Fibroblast of lung (primary cell): ENCODE data around the gene KMT2B. TPM values are rescaled to one million over a fixed set of nuclear protein-coding genes. Genes with fewer than 3 reads are reported as not detected.
"Not testable (repeated sequence)": the region's sequence is repeated elsewhere in the genome, so short reads cannot be mapped to it uniquely, and the experiment has no call there.

Source experiments
- DNase-seq, 2 donors: peaks; one replicate each; pipeline versions ENCODE4 v3.0.0 to v3.0.0-alpha.2; 2010; ENCODE audit warnings: low read depth in 2 of 2
- H2AFZ ChIP-seq: 2 replicates; pipeline ENCODE4 v1.5.1; 2012; ENCODE audit warnings: low read length, control low read depth, inconsistent platforms
- H3K27ac ChIP-seq: 2 replicates; pipeline ENCODE4 v1.5.1; 2011; ENCODE audit warnings: low read length, control low read depth; ENCODE audit not compliant: insufficient read depth
- H3K27me3 ChIP-seq: 2 replicates; pipeline ENCODE4 v1.5.1; 2011; ENCODE audit warnings: mild to moderate bottlenecking, low read length; ENCODE audit not compliant: control insufficient read depth, insufficient read depth
- H3K36me3 ChIP-seq: 2 replicates; pipeline ENCODE4 v1.5.1; 2011; ENCODE audit warnings: low read length; ENCODE audit not compliant: control insufficient read depth, insufficient read depth
- H3K4me1 ChIP-seq: 2 replicates; pipeline ENCODE4 v1.5.1; 2011; ENCODE audit warnings: low read length; ENCODE audit not compliant: control insufficient read depth, insufficient read depth; ENCODE audit errors: extremely low read depth
- H3K4me2 ChIP-seq: 2 replicates; pipeline ENCODE4 v1.5.1; 2011; ENCODE audit warnings: low read length, control low read depth; ENCODE audit not compliant: insufficient read depth; ENCODE audit errors: extremely low read depth
- H3K4me3 ChIP-seq, 4 experiments: fragments of 200-600 bp in 1 of 4; sonication (generic) in 1 of 4; replicated peaks in 1 of 4; 2 replicates each; pipeline ENCODE4 v1.5.1; 2011 to 2016; ENCODE audit warnings: low read length in 4 of 4, low read depth in 3 of 4, mild to moderate bottlenecking in 3 of 4, control low read depth in 2 of 4, inconsistent platforms in 1 of 4, mixed read lengths in 1 of 4; ENCODE audit not compliant: insufficient read depth in 1 of 4; ENCODE audit errors: control extremely low read depth in 1 of 4
- H3K79me2 ChIP-seq: 2 replicates; pipeline ENCODE4 v1.5.1; 2012; ENCODE audit warnings: mild to moderate bottlenecking, low read length, inconsistent platforms; ENCODE audit not compliant: control insufficient read depth, insufficient read depth
- H3K9ac ChIP-seq: 2 replicates; pipeline ENCODE4 v1.5.1; 2011; ENCODE audit warnings: mild to moderate bottlenecking, low read length, control low read depth; ENCODE audit not compliant: insufficient read depth
- H3K9me3 ChIP-seq: 2 replicates; pipeline ENCODE4 v1.5.1; 2012; ENCODE audit warnings: low read depth, low read length; ENCODE audit not compliant: control insufficient read depth, insufficient read depth
- H4K20me1 ChIP-seq: 2 replicates; pipeline ENCODE4 v1.5.1; 2011; ENCODE audit warnings: low read length; ENCODE audit not compliant: control insufficient read depth, insufficient read depth; ENCODE audit errors: extremely low read depth
- EZH2 ChIP-seq: IDR thresholded peaks from 2 replicates; pipeline ENCODE4 v1.5.1; 2012; ENCODE audit warnings: low read length, control low read depth, mild to moderate bottlenecking; ENCODE audit errors: missing control alignments
- polyA plus RNA-seq, 2 donors: library from polyadenylated mRNA; depleted of rRNA in 1 of 2; stranded (reverse) in 1 of 2; unstranded in 1 of 2; fragments of >200 nt; gene quantifications; 2 replicates each; pipeline ENCODE4 v1.2.1, GENCODE V29; 2011 to 2012; ENCODE audit warnings: missing spikeins in 1 of 2
- total RNA-seq: library from RNA; depleted of rRNA; stranded (reverse); fragments of >200 nt; gene quantifications from 2 replicates; pipeline ENCODE4 v1.2.1, GENCODE V29; 2014
- TF ChIP-seq, protein P1 (sequence below), 2 donors: IDR thresholded peaks in 1 of 2; conservative IDR thresholded peaks in 1 of 2; 1 replicate in 1 of 2; 2 replicates in 1 of 2; pipeline ENCODE4 v1.5.1; 2011 to 2012; ENCODE audit warnings: low read length in 2 of 2, control low read depth in 1 of 2, inconsistent platforms in 1 of 2, low read depth in 1 of 2, mild to moderate bottlenecking in 1 of 2

Gene KMT2B
- total and polyA plus RNA-seq, 2 donors (not counting 1 experiment from before 2014, with no cell fraction given) = 5.4 to 7.4 TPM

DNA sequence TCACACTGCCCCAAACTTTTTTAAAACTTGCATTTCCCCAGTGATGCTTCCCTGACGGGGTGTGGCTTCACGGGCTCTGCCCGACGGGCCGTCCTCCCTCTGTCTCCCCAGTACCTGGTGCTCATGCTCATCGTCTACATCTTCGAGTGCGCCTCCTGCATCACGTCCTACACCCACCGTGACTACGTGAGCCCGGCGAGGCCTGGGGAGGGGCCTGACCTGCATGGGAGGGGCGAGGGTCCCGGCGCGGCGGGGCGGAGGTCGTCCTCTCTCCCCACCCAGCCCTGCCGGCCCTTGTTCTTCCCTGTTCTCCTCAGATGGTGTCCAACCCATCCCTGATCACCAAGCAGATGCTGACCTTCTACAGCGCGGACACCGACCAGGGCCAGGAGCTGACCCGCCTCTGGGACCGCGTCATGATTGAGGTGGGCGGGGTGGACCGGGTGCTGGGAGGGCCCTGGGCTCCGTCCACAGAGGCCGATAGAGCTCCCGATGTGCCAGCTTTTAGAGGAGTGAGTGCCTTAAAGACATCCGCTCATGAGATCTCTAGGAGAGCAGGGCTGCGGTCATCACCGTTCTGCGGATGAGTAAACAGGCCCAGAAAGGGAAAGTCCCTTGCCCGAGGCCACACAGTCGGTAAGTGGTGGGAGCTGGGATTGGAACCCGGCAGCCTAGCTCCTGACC, 44.5 kb upstream of the KMT2B start:
- Histone ChIP-seq H2AFZ (peak overlapping the region; percentile 70), H3K9me3 (no peaks in the 10 kb centered on the region), H4K20me1 (no peaks in the 10 kb centered on the region), H3K9ac (no peak overlapping the region), H3K4me1 (no peaks in the 10 kb centered on the region), H3K27ac (no peak overlapping the region), H3K36me3 (no peaks in the 10 kb centered on the region), H3K79me2 (no peaks in the 10 kb centered on the region), H3K27me3 (peaks cover 3% of the 10 kb centered on the region), H3K4me2 (peak overlapping the region; percentile 62), H3K4me3 (peak overlapping the region in 3 of 4 experiments; percentile 5 to 46 (median 32))
- DNase-seq = peak; percentile 18 to 43
- no peak for TF ChIP-seq EZH2
- TF ChIP-seq, protein P1, sequence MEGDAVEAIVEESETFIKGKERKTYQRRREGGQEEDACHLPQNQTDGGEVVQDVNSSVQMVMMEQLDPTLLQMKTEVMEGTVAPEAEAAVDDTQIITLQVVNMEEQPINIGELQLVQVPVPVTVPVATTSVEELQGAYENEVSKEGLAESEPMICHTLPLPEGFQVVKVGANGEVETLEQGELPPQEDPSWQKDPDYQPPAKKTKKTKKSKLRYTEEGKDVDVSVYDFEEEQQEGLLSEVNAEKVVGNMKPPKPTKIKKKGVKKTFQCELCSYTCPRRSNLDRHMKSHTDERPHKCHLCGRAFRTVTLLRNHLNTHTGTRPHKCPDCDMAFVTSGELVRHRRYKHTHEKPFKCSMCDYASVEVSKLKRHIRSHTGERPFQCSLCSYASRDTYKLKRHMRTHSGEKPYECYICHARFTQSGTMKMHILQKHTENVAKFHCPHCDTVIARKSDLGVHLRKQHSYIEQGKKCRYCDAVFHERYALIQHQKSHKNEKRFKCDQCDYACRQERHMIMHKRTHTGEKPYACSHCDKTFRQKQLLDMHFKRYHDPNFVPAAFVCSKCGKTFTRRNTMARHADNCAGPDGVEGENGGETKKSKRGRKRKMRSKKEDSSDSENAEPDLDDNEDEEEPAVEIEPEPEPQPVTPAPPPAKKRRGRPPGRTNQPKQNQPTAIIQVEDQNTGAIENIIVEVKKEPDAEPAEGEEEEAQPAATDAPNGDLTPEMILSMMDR (conservative IDR thresholded peaks at IDR 0.05 in 1 of 2, IDR thresholded peaks at IDR 0.05 in 1 of 2; ENCODE audit: low read depth in 1 of 2, low read length in 2 of 2) = no peak

DNA sequence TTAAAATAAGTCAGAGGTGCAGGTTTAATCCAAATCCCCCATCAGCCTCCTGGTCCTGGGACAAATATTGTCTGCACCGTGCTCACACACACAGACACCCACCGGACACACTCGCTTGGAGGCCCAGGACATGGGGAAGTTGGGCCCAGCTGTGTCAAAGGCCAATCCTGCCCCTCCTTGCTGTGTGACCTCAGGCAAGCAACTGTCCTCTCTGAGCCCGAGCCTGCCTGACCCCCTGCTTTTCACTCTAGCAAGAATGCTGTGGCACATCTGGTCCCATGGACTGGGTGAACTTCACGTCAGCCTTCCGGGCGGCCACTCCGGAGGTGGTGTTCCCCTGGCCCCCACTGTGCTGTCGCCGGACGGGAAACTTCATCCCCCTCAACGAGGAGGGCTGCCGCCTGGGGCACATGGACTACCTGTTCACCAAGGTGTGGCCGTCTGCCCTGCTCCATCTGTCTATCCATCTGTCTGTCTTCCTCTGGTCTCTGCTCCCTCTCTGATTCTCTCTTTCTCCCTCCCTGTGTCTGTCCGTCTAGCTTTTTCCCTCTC, 42.1 kb upstream of the KMT2B start:
- Histone ChIP-seq H3K79me2 (no peaks in the 10 kb centered on the region), H3K9me3 (no peaks in the 10 kb centered on the region), H3K4me2 (no peak overlapping the region), H3K4me3 (no peak overlapping the region), H3K36me3 (no peaks in the 10 kb centered on the region), H3K27ac (no peak overlapping the region), H3K27me3 (peaks cover 3% of the 10 kb centered on the region), H3K9ac (no peak overlapping the region), H2AFZ (no peak overlapping the region), H4K20me1 (no peaks in the 10 kb centered on the region), H3K4me1 (no peaks in the 10 kb centered on the region)
- TF ChIP-seq, protein P1 (conservative IDR thresholded peaks at IDR 0.05 in 1 of 2, IDR thresholded peaks at IDR 0.05 in 1 of 2; ENCODE audit: low read depth in 1 of 2, low read length in 2 of 2) = no peak
- DNase-seq = no peak

DNA sequence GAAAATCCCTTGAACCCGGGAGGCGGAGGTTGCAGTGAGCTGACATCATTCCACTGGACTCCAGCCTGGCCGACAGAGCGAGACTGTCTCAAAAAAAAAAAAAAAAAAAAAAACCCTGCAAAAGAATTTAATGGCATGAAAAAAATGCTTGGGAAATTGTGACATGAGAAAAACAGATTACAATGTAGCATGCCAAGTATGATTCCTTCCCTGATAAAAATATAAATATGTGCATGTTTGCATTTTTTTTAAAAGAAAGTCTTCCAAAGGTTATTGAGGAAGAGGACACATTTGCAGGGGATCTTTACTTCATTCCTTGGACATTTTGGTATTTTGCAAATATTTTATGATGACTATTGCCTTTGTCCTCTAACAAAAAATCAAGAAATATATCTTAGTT, 28.0 kb upstream of the KMT2B start:
- Histone ChIP-seq H3K4me1 (no peaks in the 10 kb centered on the region), H4K20me1 (no peaks in the 10 kb centered on the region), H3K9me3 (no peaks in the 10 kb centered on the region), H3K4me2 (no peak overlapping the region), H3K9ac (no peak overlapping the region), H3K27me3 (no peaks in the 10 kb centered on the region), H3K79me2 (no peaks in the 10 kb centered on the region), H2AFZ (no peak overlapping the region), H3K36me3 (no peaks in the 10 kb centered on the region), H3K27ac (no peak overlapping the region), H3K4me3 (no peak overlapping the region)
- TF ChIP-seq, protein P1 (conservative IDR thresholded peaks at IDR 0.05 in 1 of 2, IDR thresholded peaks at IDR 0.05 in 1 of 2; ENCODE audit: low read depth in 1 of 2, low read length in 2 of 2) = no peak
- no peak for TF ChIP-seq EZH2
- DNase-seq = peak in 1 of 2 donors; percentile 2

DNA sequence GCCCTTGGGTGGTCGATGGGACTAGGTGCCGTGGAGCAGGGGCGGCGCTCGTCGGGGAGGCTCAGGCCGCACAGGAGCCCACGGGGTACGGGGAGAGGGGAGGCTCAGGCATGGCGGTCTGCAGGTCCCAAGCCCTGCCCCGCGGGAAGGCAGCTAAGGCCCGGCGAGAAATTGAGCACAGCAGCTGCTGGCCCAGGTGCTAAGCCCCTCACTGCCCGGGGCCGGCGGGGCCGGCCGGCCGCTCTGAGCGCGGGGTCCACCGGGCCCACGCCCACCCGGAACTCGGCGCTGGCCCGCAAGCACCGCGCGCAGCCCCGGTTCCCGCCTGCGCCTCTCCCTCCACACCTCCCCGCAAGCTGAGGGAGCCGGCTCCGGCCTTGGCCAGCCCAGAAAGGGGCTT, 26.7 kb upstream of the KMT2B start:
- not testable (repeated sequence) for H3K9ac ChIP-seq, H3K27me3 ChIP-seq, DNase-seq, H3K9me3 ChIP-seq, H3K4me2 ChIP-seq, H3K36me3 ChIP-seq, H3K4me1 ChIP-seq, H3K79me2 ChIP-seq, H3K27ac ChIP-seq, H3K4me3 ChIP-seq, H4K20me1 ChIP-seq, H2AFZ ChIP-seq
